Fibroblast of skin of left biceps (primary cell): Measurements from ENCODE around the gene P2RY12.

ENCODE experiments used
- DNase-seq, 2 experiments: peaks; one replicate each; pipeline ENCODE4 v3.0.0-alpha.2; 2013; ENCODE audit warnings: low read depth in 2 of 2

Gene P2RY12

DNA sequence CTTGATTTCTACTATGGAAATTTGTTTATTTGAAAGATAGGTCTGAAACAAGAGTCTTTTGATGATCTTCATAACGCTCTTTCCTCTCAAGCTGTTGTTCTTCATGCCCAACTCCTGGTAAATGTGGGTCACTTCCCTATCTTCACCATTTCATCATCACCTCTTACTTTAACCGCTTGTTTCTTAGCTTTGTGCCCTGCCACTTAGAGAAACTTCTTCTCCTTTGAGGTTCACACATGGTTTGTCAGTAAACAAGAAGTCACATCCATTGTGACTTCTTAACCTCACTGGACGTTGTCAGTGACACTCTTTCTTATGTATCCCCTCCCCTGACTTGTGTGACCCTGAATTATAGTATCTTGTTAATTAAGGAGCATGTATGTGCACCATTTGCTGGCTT is 38.3 kb downstream of the P2RY12 start:
- no peak for DNase-seq

- peak; percentile 28 to 36 for DNase-seq
Measured at GRCh38 chr3:151345859-151346258, 38.7 kb downstream of the P2RY12 start.

DNA sequence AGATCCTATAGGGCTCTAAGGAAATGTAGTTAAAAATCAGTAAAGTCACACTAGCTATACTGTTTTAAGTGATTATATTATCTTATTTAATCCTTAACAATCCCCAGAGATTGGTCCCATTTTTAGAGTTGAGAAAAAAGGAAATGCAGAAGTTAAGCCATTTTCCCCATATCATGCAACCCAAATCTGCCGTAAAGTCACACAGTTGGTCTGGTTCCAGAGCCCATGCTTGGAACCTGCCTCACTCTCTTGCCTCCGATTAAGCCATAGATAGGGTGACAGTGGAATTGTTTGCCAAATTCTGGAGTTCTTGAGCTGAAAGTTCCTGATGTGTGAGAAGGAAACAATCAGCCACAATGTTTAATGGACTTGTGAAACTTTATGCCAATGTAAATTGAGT is 52.9 kb downstream of the P2RY12 start:
- no peak for DNase-seq

GRCh38 chr3:151330899-151331298 is 53.7 kb downstream of the P2RY12 start:
- no peak for DNase-seq

DNA sequence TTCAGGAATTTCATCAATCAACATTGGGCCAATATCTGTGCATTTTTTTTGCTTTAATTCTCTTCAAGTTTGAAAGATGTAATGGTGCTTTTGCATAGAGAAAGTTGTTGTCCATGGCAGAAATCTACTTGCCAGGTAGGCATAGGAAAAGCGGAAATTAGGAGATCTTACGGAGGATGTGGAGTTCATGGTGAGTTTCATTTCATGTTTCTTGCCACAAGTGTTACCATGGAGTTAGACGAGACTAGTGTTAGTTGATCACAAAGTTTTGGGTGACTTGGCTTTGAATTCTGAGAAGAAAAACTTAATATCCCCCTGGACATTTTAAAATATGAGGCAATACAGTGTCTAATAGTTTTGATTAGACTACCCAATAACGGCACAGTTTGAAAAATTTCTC is 54.2 kb downstream of the P2RY12 start:
- DNase-seq, result no peak

- DNase-seq, result no peak
Measured at GRCh38 chr3:151329363-151329762, 55.2 kb downstream of the P2RY12 start, which contains the start of gene P2RY13. TSS of gene P2RY13 (minus strand) at chr3:151329549. CDS start at chr3:151329528, 21 bp downstream.

DNA sequence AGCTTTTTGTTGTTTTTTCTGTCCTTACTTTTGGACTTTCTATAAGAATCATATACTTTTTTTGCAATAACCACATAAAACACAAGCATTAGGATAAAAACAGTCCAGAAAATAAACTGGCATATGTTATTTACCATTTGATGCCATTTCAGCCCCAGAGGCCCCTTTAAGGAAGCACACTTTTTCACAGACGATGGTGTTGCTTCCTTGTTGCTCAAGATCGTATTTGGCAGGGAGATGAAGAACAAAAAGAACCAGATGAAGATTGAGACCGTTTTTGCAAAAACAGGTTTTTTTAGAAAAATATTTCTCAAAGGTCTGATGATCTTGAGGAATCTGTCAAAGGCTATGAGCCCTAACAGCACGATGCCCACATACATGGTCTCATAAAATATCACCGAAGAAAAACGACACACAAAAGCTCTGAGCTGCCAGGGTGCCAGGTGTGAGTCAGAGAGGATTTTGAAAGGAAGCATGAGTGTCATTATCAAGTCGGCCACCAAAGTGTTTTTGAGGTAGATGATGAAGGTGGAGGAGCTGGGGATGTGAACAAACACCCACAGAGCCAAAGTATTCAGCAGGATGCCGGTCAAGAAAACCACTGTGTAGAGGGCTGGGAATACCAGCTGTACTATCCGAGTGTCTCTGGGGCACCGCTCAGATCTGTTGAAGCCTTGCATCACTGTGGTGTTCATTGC is 56.1 kb downstream of the P2RY12 start:
- DNase-seq, result no peak

- no peak for DNase-seq
Measured at GRCh38 chr3:151327571-151328198, 56.9 kb downstream of the P2RY12 start.

GRCh38 chr3:151322511-151322910 is 62.0 kb downstream of the P2RY12 start:
- DNase-seq, result no peak

DNA sequence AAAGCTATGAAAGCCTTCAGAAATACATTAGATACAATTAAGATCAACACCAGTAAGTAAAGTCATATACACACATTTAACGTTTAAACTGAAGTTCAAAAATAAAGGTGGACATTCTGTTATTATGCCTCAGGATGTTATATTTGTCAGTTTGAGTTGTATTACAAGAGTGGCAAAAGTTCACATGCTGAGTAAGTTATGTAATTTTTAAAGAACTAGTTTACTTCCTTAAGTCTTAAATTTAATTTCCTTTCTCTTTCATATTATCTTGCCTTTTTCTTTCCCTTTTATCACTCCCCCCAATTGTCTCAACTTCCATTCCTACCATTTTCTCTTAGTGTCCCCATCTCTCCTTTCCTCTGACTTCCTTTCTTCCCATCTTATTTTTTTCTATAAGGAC is 63.0 kb downstream of the P2RY12 start:
- no peak for DNase-seq

GRCh38 chr3:151320131-151320530 is 64.4 kb downstream of the P2RY12 start:
- no peak for DNase-seq

DNA sequence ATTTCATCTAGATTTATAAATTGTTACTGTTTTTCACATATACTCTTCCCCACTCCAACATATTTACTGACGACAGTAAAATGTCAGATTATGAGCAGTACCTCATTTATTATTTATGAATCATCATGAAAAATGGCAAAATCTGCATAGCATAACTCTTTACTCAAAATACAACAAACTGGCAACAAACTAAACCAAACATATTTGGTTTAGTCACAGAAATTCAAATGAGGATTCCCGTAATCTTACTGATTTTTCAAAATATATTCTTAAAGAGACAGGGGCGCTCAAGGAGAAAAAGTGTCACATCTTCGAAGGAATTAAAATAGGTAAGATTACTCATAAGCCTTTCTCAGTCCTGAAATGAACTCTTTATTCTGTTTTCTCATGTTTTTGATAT is 64.9 kb downstream of the P2RY12 start:
- DNase-seq, result peak in 1 of 2 experiments; percentile 51

DNA sequence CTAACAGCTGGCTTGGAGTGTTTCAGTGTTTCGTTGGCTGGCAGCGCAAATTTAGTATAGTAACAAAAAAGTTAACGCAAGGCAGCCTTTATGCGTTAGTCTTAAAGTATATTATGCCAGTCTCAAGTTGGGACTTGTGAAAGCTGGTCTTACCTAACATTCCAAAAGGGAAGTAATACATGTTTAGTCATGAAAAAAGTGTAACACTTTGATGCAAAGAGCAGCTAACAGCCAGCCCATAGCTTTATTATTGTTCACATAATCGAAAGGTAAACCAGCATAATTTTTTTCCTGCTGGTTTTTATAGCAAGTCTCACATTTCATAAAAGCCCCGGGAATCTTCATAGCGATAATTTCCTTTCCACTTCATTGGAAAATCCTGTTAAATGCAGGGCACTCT is 65.6 kb downstream of the P2RY12 start:
- no peak for DNase-seq

- peak in 1 of 2 experiments; percentile 51 for DNase-seq
Measured at GRCh38 chr3:151318313-151318712, 66.2 kb downstream of the P2RY12 start.

DNA sequence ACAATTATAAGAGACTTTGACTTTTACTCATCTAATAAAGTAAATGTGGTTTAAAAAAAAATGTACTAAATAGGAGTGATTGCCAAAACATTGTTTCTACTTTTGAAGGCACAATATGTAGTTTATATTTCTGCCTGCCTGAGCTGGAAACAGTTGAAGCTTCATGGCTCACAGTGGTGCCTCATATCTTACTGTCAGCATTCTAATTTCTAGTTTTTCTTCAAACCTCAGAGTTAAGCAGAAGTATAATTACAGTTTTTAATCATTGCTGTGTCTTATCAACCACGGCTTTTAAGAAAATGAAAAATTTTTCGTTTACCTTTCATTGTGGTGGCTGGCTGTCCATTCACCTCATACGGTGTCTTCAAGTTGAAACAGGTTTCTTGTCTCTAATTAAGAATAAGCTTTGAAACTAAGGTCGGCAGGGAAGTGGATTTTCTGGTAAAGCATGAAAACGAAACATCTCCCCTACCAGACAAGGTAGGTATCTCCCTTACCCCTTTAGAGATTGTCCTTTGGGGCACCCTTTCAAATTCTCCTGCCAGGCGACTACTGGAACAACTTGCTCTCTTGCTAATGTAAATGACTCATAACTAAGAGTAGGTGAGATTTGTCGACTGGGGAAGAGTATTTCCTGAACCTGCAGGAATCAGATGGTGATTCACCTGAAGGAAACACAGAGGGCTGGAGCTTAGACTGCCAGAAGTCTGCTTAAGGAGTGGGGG is 68.1 kb downstream of the P2RY12 start, which contains the start of gene GPR87:
GPR87 (minus strand) TSS at position 554 of the 725 bp plus-strand sequence. CDS start 16,720 bp downstream, outside the sequence.
- no peak for DNase-seq

DNA sequence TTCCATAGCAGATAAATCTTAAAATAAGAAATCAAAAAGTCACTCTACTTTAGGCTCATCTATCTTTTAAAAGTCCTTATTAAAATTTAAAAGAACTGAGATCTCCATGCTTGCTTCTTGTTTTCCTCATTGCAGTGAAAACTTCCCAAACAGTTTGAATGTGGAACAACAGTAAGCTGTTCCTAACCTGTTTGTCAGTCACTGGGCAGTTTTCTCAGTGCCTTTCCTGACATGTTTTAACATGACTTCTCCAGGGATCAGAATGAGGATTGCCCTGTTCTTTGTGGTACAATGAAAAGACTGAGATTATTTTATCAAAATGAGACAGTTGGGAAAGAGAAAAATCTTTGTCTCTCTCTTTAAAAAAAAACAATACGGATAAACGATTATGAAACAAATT is 68.7 kb downstream of the P2RY12 start:
- DNase-seq, result no peak

DNA sequence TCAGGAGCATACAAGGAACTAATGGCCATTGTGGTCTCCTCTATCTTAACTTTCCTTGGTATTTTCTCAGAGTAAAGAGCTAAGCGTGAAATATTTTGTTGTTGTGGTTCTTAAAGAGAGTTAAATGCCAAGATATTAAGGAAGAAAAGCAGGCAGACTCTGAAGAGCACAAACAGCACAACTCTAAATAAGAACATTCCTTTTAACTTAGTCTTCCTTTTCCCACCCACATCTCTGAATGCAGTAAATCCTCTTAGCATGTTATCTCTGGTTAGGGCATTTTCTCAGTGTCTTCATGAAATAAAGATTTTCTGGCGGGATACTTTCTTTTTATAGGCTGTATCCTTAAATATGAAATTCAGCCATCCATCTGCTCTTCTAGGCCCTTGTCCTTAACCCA is 69.4 kb downstream of the P2RY12 start:
- no peak for DNase-seq

- no peak for DNase-seq
Measured at GRCh38 chr3:151314593-151314992, 70.0 kb downstream of the P2RY12 start.

DNA sequence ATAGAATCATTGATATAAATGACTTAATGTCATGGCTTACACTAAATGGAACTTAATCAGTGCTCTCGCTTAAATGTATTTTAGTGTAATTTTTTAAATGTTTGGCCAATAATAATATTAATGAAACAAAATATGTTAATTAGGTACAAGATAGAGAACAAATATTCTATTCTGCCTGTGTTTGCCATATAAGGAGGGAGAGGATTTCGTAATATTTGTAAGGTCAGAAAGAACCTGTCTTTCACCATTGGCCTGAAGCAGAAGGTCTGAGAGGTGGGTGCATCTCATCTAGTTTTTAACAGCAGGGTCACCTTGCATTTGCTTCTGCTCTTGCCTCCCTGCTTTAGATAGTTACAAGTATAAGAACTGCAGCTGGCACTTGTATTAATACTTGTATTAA is 70.4 kb downstream of the P2RY12 start:
- DNase-seq, result no peak

- DNase-seq, result no peak
Measured at GRCh38 chr3:151312972-151313371, 71.6 kb downstream of the P2RY12 start.

- DNase-seq, result no peak
Measured at GRCh38 chr3:151309566-151309965, 75.0 kb downstream of the P2RY12 start.

DNA sequence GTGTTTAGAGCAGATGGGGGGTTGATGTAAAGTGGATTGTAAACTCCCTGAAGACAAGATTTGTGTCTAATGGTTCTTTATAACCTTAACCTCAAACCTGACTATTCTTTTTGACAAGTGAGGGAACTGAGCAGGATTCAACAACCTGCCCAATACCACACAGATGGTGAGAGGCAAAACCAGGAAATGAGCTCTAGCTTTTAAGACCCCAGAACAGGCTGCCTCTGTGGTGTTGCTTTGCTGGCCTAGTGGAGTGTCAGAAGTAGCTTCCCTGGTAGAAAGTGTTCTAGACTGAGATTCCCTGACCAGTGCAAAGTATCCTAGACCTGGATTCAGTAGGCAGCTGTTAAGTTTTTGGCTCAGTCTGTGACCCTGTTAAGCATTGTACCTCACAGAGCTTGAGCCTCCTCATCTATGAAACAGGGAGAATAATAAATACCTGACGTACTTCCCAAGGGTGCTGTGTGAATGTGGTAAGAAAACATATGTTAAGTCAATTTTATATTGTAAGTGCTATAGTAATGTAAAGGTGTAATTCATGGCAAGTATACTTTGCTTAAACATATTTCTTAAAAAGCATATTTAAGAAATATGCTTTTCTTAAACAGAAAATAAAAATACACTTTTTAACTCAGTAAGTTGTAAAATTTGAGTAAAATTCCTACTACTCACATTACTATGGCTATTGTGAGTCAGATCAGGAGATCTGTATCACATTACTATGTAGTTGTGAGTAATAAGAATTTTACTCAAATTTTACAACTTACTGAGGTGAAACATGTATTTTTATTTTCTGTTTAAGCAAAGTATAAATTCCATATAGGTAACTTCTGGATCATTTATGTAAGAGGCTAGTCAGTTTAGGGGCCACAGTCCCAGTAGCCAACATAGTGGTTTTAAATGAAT is 76.7 kb downstream of the P2RY12 start:
- DNase-seq, result no peak
